Gastrocnemius medialis (tissue), 4 donors: Measurements from ENCODE around the gene CCDC93. TPM values are rescaled to one million over a fixed set of nuclear protein-coding genes. Genes with fewer than 3 reads are reported as not detected.

Source experiments
- ATAC-seq, 2 donors: fragments of 150-250 bp; one replicate each; pipeline ENCODE4 v1.9.1; 2016
- DNase-seq, 2 donors: peaks; one replicate each; pipeline ENCODE4 v3.0.0-alpha.2; 2019
- H3K27ac ChIP-seq, 4 donors: fragments of 200-600 bp; sonication (generic); 1 replicate in 1 of 4; 2 replicates in 3 of 4; pipeline ENCODE4 v1.5.1; 2016 to 2018; ENCODE audit warnings: mild to moderate bottlenecking in 2 of 4, moderate library complexity in 1 of 4
- H3K27me3 ChIP-seq, 3 donors: fragments of 200-600 bp; sonication (generic) in 2 of 3; 1 replicate in 1 of 3; 2 replicates in 2 of 3; pipeline versions ENCODE4 v1.5.1 to v1.6.0; 2016 to 2019; ENCODE audit warnings: mild to moderate bottlenecking in 1 of 3, moderate library complexity in 1 of 3
- H3K36me3 ChIP-seq, 2 donors: fragments of 200-600 bp; sonication (generic) in 1 of 2; one replicate each; pipeline ENCODE4 v1.5.1; 2017 to 2018
- H3K4me1 ChIP-seq, 2 donors: fragments of 200-600 bp; sonication (generic) in 1 of 2; one replicate each; pipeline ENCODE4 v1.5.1; 2016 to 2017; ENCODE audit warnings: mild to moderate bottlenecking in 2 of 2
- H3K4me3 ChIP-seq, 4 donors: fragments of 200-600 bp; sonication (generic) in 3 of 4; 1 replicate in 1 of 4; 2 replicates in 3 of 4; pipeline ENCODE4 v1.5.1; 2016 to 2019; ENCODE audit warnings: mild to moderate bottlenecking in 2 of 4
- H3K9me3 ChIP-seq, 3 donors: fragments of 200-600 bp; sonication (generic) in 2 of 3; 1 replicate in 1 of 3; 2 replicates in 2 of 3; pipeline ENCODE4 v1.5.1; 2016 to 2019
- CTCF ChIP-seq, 5 experiments: fragments of 450-650 bp in 3 of 5; fragments of 200-600 bp in 2 of 5; sonication (generic) in 2 of 5; IDR thresholded peaks in 4 of 5; conservative IDR thresholded peaks in 1 of 5; 1 replicate in 4 of 5; 2 replicates in 1 of 5; pipeline ENCODE4 v1.5.1; 2016 to 2019; ENCODE audit warnings: antibody characterized with exemption in 5 of 5, mild to moderate bottlenecking in 3 of 5, moderate library complexity in 3 of 5
- POLR2A ChIP-seq, 2 donors: fragments of 450-650 bp; IDR thresholded peaks; one replicate each; pipeline ENCODE4 v1.6.1; 2017; ENCODE audit warnings: antibody characterized with exemption in 2 of 2, mild to moderate bottlenecking in 2 of 2, moderate library complexity in 2 of 2
- in situ Hi-C, 4 donors: fragments of 200-750 bp; cut with MboI; loops; one replicate each; pipeline versions ENCODE4 v1.15.0 to v1.8.0; 2017; ENCODE audit warnings: low sequenced_read_pairs in 4 of 4
- intact Hi-C: fragments of 100-400 bp; cut with DNase I; formaldehyde crosslinking; loops from one replicate; pipeline ENCODE4 v1.15.1; 2023; ENCODE audit warnings: low total_unique reads
- total RNA-seq, 4 donors: library from RNA; depleted of rRNA; stranded (reverse); fragments of >200 nt; gene quantifications; one replicate each; pipeline versions ENCODE4 v1.1.0 to v1.2.3, GENCODE V29; 2016

The CCDC93 gene
- total RNA-seq, 4 donors from 2014 or later: 9.6 to 13.6 (median 12.8) TPM

GRCh38 chr2:118045286-118045685 is 31.4 kb upstream of the CCDC93 start:
- TF ChIP-seq CTCF (IDR thresholded peaks at IDR 0.05 in 4 of 5, conservative IDR thresholded peaks at IDR 0.05 in 1 of 5): no peak
- no peak for TF ChIP-seq POLR2A (IDR thresholded peaks at IDR 0.05)
- DNase-seq (no peak), ATAC-seq (no peak)
- intact Hi-C loops (loop anchor here (5.0 kb wide), 1 partner anchor 822 kb away; no protein-coding TSS in a partner anchor), in situ Hi-C loops (loop anchor here in 3 of 4 donors (25.0 kb wide), 2 partner anchors 717 to 817 kb away; no protein-coding TSS in a partner anchor)
- H3K4me3 ChIP-seq: no peak overlapping the region
- no peaks in the 10 kb centered on the region for H3K9me3 ChIP-seq
- H3K36me3 ChIP-seq: no peaks in the 10 kb centered on the region
- no peak overlapping the region for H3K27ac ChIP-seq
- peaks cover 0 to 2% (median 0%) of the 10 kb centered on the region in 3 donors for H3K27me3 ChIP-seq
- no peaks in the 10 kb centered on the region for H3K4me1 ChIP-seq

- no peaks in the 10 kb centered on the region for H3K36me3 ChIP-seq
Measured at GRCh38 chr2:118044854-118045253, 31.0 kb upstream of the CCDC93 start.

GRCh38 chr2:118044103-118044716 is 30.3 kb upstream of the CCDC93 start:
- Histone ChIP-seq H3K27me3 (no peaks in the 10 kb centered on the region), H3K36me3 (no peaks in the 10 kb centered on the region), H3K4me1 (no peaks in the 10 kb centered on the region), H3K9me3 (no peaks in the 10 kb centered on the region), H3K27ac (no peak overlapping the region), H3K4me3 (no peak overlapping the region)
- in situ Hi-C loops (loop anchor here in 3 of 4 donors (25.0 kb wide), 2 partner anchors 718 to 818 kb away; no protein-coding TSS in a partner anchor), intact Hi-C loops (no loop called here)
- TF ChIP-seq POLR2A (IDR thresholded peaks at IDR 0.05): no peak
- no peak for TF ChIP-seq CTCF (IDR thresholded peaks at IDR 0.05 in 4 of 5, conservative IDR thresholded peaks at IDR 0.05 in 1 of 5)
- DNase-seq (no peak), ATAC-seq (no peak)

More at GRCh38 chr2:118044854-118045253, 31.0 kb upstream of the CCDC93 start:
- DNase-seq: no peak
- in situ Hi-C loops (loop anchor here in 3 of 4 donors (25.0 kb wide), 2 partner anchors 717 to 817 kb away; no protein-coding TSS in a partner anchor), intact Hi-C loops (loop anchor here (5.0 kb wide), 1 partner anchor 822 kb away; no protein-coding TSS in a partner anchor)
- H3K9me3 ChIP-seq: no peaks in the 10 kb centered on the region
- no peak overlapping the region for H3K27ac ChIP-seq
- TF ChIP-seq CTCF (IDR thresholded peaks at IDR 0.05 in 4 of 5, conservative IDR thresholded peaks at IDR 0.05 in 1 of 5) (no peak), POLR2A (IDR thresholded peaks at IDR 0.05) (no peak)
- peaks cover 0 to 2% (median 0%) of the 10 kb centered on the region in 3 donors for H3K27me3 ChIP-seq
- no peak for ATAC-seq
- H3K4me3 ChIP-seq: no peak overlapping the region
- no peaks in the 10 kb centered on the region for H3K4me1 ChIP-seq

- Histone ChIP-seq H3K4me1 (no peaks in the 10 kb centered on the region), H3K4me3 (no peak overlapping the region), H3K27me3 (peaks cover 0 to 4% (median 0%) of the 10 kb centered on the region in 3 donors), H3K9me3 (no peaks in the 10 kb centered on the region), H3K36me3 (no peaks in the 10 kb centered on the region), H3K27ac (no peak overlapping the region)
- ATAC-seq: no peak
- no peak for DNase-seq
- in situ Hi-C loops: loop anchor here in 3 of 4 donors (25.0 kb wide), 2 partner anchors 721 to 821 kb away; no protein-coding TSS in a partner anchor
- intact Hi-C loops: no loop called here
- TF ChIP-seq CTCF (IDR thresholded peaks at IDR 0.05 in 4 of 5, conservative IDR thresholded peaks at IDR 0.05 in 1 of 5) (no peak), POLR2A (IDR thresholded peaks at IDR 0.05) (no peak)
Measured at GRCh38 chr2:118040891-118041290, 27.0 kb upstream of the CCDC93 start.
